Measurements from ENCODE around the gene ELL3. TPM values are rescaled to one million over a fixed set of nuclear protein-coding genes. Genes with fewer than 3 reads are reported as not detected.

Gene ELL3

DNA sequence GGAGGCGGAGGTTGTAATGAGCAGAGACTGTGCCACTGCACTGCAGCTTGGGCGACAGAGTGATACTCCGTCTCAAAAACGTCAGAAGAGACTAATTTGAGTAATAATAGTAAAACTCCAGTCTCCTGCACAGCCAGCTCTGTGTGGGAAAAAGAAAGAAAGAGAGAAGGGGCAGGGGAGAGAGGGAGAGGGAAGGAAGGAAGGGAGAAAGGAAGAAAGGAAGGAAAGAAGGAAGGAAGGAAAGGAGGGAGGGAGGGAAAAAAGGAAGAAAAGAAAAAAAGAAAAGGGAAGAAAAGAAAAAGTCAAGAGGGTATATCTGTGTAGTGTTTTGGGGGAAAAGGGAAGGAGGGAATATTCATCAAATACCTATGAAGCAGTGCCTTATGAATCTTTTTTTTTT is 53.6 kb downstream of the ELL3 start:
- H3K36me3 ChIP-seq (ENCODE audit: control insufficient read depth in 1 of 2, insufficient read depth in 2 of 2, low read depth in 1 of 2, low read length in 2 of 2) = no peaks in the 10 kb centered on the region
- no peak overlapping the region for H3K4ac ChIP-seq (ENCODE audit: low read depth in 1 of 2, low read length in 2 of 2)
- no peak overlapping the region for H2BK5ac ChIP-seq (ENCODE audit: low read depth, low read length, poor library complexity, severe bottlenecking)
- H3K9me3 ChIP-seq (ENCODE audit: control insufficient read depth, low read length) = no peaks in the 10 kb centered on the region
- no peak overlapping the region for H4K91ac ChIP-seq (ENCODE audit: low read length)
- H2BK120ac ChIP-seq (ENCODE audit: low read depth, low read length) = no peak overlapping the region
- no peaks in the 10 kb centered on the region for H3K79me1 ChIP-seq (replicated peaks; ENCODE audit: low read length, poor library complexity, severe bottlenecking)
- H2AFZ ChIP-seq (ENCODE audit: low read depth, low read length) = no peak overlapping the region
- no peak overlapping the region for H3K27ac ChIP-seq (ENCODE audit: low read length, poor library complexity, severe bottlenecking)
- 83% methylated on average over 4 of the region's 4 CpGs for WGBS
- no peak overlapping the region for H2AK5ac ChIP-seq (ENCODE audit: low read length, severe bottlenecking)
- no peak overlapping the region for H3K23ac ChIP-seq (ENCODE audit: low read length in 2 of 2)
- H4K8ac ChIP-seq (ENCODE audit: low read length) = no peak overlapping the region
- H3K14ac ChIP-seq (ENCODE audit: low read length in 2 of 2) = no peak overlapping the region
- no peak overlapping the region for H3K9ac ChIP-seq (ENCODE audit: low read length)
- H2BK12ac ChIP-seq (ENCODE audit: low read length in 2 of 2) = no peak overlapping the region
- H3K27me3 ChIP-seq (ENCODE audit: control insufficient read depth in 1 of 2, insufficient read depth in 1 of 2, low read length in 2 of 2) = peaks cover 4 to 7% of the 10 kb centered on the region in 2 experiments
- no peak for DNase-seq
- H3K4me2 ChIP-seq (ENCODE audit: low read length, poor library complexity, severe bottlenecking) = no peak overlapping the region
- no peaks in the 10 kb centered on the region for H3K4me1 ChIP-seq (ENCODE audit: control insufficient read depth, insufficient read depth, low read depth, low read length)
- no peak overlapping the region for H3K18ac ChIP-seq (ENCODE audit: low read depth in 1 of 2, low read length in 2 of 2)
- H3K4me3 ChIP-seq (ENCODE audit: insufficient read depth in 1 of 2, low read depth in 1 of 2, low read length in 2 of 2) = no peak overlapping the region
- H2BK15ac ChIP-seq (ENCODE audit: low read depth, poor library complexity, severe bottlenecking) = no peak overlapping the region

Small RNAs within 50 kb of the gene (small RNA-seq; reads per million reads assigned to genes)
- gene MIR1282 (ENCODE audit: low read depth) (not detected), gene RNU6-354P (ENCODE audit: low read depth) (not detected)

Measured in mesenchymal stem cell (in vitro differentiated cells and primary cell).